Measurements from ENCODE around the gene FOXP1.

Gene FOXP1

DNA sequence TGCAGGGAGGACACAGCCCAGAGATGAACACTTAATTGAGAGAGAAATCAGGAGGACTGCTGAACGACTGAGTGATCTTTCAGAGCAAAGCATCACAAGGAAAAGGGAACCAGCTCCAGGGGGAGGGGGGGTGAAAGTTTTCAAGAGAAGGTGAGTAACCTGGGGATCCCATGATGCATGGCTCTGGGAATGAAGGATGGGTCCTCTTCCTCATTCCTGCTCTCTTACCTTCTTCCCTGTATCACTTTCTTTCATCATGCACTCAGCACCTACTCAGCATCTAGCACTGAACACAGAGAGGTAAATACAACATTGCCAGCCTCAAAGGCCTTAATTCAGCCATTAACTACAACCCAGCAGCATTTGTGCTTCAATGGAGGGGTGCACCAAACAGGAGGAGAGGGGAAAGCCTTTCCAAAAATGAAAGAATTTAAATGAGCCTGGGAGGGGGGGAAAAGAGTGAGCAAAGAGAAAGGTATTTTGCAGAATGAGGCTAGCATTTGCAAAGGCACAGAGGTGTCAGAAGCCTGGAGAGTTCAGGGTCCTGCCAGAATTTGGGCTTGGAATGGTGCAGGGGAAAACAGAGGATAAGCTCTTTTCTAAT is 427.4 kb downstream of the FOXP1 start:
- DNase-seq, result no peak

DNA sequence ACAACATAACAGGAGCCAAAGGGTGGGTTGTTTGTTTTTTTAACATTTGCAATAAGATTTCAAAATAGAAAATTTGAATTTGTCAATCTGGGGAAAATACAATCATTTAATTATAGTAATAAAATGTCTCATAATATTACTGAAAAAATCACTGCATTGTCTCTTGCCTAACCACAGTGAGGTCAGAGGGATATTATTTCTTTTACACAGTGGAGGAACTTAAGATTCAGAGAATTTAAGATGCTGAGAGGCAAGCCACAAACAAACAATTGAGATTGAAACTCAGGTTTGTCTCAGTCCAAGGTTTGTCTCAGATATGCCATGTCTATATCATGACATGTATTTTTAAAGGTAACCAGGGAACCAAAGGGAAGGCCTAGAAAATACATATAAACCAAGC is 428.7 kb downstream of the FOXP1 start:
- no peak for DNase-seq

DNA sequence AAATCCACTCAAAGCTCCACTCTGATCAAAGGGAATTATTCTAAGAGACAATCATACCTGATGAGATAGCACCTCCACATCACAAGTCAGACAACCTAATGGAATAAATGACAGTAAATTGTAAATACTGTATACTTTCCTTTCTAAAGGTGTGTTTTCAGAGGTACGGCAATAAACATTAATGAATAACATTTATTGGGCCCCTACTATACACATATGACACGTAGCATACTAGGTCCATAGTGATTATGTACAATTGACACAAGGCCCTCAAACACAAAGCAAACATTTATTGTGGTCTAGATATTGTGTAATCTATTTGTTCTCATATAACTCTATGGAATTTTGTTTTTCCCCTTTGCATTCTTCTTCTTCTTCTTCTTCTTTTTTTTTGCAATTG is 429.8 kb downstream of the FOXP1 start:
- DNase-seq, result no peak

DNA sequence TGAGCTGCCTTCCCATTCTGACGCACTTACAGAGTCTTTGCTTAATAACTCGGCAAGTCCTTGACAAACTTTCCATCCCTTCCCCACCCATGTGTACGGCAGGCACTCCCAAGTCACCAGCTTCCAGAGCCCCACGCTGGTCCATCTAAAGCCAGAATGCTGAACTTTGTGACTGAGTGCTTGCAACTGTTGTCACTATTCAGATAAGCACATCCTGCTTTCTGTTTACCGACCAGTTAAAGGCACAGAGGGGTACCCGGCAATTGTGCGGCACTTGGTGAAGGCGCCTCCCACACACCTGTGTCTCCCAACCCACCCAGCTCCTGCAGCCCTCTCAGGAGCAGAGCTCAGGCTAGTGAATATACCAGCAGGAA is 430.6 kb downstream of the FOXP1 start:
- no peak for DNase-seq

DNA sequence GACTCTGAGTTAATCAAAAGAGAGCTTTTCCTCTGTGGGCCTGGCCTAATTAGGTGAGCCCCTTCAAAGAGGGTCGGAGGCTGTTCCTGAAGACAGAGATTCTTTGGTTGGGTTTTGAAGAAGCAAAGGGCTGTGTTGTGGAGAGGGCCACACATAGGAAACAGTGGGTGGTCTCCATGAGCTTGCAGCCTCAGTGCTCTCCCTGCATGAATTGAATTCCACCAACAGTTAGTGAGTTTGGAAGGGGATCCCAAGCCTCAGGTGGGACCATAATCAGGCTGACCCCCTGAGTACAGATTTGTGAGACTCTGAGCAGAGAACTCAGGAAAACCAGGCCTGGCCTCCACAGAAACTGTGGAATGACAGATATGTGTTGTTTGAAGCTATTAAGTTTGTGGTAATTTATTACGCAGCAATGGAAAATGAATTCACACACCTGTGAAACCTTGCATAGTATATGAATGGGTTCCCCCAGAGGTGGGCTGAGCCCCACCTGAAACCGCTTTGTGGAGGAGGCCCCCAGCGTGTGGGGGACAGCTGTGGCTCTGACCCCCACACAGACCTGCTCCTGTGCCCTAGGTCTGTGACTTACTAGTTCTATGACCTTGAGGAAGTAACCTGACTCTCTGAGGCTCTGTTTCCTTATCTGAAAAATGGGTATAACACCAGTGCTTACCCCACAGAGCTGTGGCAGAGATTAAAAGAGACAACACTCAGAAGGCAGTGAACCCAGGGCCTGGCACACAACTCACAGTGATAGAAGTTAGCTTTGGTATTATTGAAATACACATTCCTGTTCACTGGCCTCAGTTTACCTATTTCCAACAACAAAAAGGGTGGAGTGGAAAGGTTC is 431.3 kb downstream of the FOXP1 start:
- no peak for DNase-seq

DNA sequence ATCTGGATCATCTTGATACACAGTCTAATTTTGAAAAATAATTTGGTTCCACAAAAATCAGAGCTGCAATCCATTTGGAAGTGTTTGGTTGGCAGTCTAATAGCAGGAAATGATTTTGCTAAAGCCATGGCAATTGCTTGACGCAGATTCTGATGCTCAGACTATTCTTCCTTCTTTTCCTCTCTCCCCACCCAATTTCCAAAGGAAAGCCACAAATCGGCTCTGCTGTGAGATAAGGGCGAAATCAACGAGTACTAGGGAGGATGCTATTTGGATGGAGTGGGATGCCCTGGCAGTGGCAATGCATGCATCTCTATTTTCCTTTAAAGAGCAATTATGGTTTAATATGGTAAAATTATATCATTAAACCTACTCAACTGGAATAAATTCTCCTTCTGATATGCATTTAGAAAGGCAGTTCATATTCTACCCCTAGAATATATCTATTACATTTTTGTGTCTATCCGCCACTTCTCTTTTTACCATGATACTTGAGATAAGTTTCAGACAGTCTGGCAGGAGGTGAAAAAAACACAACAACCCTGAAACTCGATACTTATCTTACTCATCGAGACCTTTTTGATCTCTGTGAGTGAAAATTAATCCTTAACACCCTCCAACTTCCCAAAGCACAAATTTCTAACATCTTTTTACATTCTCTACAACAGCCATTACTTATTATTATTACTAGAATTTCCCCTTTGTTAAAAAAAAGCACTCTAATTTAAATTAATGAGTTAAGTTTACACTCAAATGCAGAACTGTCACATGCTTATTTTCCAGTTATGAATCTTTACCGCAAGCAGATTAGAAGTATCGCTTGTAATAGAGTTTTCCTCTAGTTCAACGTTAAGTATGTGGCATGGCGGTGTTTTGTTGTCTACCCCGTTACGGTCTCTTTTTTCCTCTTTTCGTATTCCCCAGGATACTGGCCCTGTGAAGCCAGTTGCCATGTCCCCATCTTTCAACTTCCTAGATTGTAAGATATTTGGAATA is 433.3 kb downstream of the FOXP1 start:
- peak; percentile 22 for DNase-seq

DNA sequence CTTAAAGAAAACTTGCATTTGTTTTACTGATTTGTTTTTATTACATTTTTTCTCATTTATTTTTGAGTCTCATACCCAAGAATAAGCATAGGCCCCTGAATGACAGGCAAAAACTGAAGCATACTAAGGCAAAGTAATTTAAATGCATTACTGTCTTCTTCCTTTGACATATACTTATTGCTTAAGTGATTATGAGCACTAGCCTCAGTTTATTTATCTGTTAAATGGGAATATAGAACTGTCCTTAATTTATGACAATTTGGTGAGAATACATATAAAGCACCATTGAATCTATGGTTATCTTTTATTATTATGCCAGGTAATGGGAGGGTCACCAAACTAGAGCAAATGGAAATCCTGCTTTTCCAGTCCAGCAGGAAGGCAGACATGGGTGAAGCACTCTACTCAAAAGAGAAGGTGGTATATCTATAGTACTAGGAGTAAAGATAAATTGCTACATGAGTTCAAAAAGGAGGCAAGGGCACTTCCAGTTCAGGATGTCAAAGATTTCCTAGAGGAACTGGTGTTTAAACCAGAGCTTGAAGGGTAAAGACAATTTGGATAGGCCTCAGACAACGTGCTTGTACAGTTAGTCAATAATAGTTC is 435.0 kb downstream of the FOXP1 start:
- no peak for DNase-seq

DNA sequence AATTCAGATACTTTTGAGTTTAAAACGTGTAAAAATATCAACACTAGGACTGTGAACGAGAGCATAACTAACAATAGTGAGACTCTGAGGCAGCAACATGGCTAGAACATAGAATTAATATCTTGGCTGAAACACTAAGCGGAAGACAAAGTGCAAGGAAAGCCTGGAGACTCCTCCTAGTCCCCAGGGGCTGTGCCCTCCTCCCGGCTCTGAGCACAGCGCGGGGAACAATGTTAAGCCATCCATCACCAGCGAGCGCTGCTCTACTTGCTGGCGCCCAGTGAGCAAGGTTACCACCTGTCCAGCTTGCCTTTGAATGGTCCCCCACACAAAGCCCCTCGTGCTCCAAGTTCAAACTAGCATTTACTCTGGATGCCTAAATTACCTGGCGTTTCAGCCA is 436.9 kb downstream of the FOXP1 start:
- peak; percentile 15 for DNase-seq

DNA sequence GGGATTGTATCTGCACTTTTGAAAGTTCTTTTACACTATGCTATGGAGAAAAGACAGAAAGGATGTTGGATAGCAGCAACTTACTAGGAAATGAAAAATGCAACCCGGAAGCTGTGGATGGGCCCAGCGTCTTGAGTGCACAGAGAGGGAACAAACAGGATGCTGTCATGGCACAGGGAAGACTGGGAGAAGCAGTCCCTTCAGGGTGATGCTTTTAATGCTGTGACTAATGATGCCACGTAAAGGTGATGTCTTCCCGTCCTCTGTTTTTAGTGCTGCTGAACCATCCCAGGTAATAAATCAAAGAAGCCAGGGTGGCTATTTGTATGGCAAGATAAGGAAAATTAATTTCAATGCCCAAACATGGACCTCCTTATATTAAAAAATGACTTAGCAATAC is 437.6 kb downstream of the FOXP1 start:
- DNase-seq, result no peak

DNA sequence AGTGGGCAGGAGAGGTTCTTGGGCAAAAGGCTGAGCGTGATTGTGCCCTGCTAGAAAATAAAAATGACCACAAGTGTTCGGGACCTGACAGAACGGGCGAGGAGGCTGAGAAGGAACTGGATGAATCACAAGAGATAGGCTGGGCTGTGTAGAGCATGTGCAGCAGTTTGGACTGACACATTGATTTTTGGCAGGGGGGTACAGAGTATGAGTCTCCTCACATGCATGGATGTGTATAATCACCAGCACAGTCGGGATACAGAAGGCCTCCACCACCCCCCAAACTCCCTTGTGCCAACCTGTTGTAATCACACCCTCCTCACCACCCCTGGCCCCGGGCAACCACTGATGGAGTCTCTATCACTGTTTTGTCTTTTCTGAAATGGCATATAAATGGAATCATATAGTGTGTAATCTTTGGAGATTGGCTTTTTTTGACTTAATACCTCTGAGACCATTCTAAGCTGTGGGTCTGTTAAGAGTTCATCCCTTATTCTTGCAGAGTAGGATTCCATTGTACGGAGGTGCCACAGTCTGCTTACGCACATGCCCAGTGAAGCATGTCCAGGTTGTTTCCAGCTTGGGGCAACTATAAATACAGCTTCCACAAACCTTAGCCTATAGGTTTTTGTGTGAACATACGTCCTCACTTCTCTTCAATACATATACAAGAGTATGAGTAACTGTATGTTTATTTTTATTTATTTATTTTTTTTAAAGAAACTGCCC is 438.8 kb downstream of the FOXP1 start:
- DNase-seq, result no peak

DNA sequence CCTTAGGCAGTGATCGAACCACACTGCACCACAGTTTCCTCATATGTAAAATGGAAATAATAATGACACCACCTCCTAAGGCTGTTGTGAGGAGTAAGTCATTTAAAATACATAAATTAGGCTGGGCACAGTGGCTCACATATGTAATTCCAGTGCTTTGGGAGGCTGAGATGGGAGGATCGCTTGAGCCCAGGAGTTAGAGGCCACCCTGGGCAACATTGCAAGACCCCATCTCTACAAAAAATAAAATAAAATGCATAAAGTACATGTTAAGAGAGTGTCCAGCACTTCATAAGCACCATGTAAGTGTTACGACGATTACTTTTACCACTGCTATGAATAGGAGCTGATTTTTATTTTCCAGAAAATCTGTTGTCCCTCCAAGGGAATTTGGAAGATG is 440.0 kb downstream of the FOXP1 start:
- no peak for DNase-seq

DNA sequence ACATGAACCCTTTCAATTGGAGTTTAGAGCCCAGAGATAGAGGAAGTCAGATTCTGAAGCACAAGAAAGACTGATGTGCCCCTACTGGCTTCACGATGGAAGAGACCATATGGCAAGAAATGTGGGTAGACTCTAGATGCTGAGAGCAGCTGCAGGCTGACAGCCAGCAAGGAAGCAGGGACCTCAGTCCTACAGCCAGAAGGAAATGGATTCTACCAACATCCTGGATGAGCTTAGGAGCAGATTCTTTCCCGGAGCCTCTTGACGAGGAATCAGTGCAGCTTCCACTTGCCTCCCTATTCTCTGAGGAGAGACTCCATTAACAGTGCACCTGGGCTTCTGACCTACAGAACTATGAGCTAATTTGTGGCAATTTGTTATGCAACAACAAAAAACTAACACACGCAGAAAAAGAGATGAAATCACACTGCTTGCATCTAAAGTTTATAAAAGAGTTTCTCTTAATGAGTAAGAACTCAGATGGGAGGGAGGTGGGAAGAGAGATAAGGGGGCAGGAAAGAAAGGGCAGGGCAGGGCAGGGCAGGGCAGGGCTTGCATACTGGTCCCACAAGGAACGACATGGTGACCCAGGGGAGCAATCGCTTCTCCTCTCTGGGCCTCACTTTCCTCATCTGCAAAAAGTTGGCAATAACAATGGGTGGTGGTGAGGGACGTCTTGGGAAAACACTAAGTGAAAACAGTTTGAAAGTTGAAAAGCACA is 440.9 kb downstream of the FOXP1 start:
- DNase-seq, result no peak

DNA sequence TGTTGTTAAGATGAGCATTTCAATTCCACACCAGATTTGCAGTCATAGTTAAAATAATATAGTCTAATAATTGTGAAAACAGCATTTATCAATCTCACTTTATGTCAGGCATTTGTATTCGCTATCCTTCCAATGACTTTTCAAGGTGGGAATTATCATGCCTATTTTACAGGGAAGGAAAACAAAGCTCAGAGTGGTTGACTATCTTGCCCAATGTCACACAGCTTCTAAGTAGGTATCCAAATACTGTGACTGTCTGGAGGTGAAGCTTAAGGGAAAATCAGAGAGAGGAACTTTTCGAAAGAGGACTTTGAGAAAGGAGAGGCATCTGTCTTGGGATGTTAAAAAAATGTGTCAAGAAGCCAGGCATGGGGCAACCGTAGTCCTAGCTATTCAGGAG is 443.1 kb downstream of the FOXP1 start:
- no peak for DNase-seq

DNA sequence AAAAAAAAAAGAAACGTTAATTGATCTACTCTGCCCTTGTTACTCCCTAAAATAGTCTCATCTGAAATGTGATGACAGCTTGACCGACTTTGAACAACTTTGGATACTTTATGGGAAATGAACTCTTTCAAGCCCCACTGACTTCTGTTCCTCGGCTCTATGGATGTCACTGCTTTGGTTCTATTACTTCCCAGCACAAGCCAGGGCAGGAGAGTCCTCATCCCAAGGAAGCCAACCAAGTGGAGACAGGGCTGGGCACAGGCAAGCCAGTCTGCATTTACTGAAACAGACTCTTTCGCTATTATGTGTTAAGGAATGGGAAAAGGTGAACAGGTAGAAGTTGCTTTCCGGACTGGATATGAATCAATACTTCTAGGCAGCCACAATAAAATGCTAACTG is 444.0 kb downstream of the FOXP1 start:
- DNase-seq, result no peak

DNA sequence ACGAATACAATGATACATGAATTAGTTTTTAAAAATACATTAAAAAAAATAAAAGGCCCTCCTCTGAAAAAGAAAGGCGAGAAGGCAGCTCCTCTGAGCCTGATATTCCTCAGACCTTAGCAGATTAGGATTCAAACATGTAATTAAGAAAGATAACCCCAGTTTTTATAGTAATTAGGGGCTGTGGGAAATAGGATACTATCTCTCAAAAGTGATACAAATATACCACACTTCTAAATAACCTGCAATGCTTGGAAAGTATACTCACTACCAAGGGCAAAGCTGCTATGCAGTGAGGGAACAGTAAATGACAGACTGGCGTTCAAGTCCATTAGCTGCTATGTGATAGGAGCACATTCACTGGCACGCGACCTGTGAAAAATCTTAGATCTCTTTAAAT is 445.1 kb downstream of the FOXP1 start:
- no peak for DNase-seq

DNA sequence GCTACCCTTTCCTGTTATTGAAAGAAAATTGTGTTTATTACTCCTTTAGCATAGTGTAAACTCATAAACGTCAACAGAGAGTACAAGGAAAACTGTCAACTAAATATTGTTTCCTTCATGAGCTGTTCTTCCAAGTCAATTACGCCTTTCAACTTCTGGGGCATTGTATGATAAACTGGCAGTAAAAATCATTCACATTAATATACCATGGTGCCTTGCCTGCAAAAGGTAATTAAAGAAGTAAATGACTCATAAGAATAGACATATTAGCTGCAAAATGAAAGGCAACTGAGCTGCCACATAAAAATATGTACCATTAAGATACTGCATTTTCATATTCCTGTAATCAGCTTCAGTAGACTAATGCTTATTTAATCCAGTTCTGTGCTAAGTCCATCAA is 447.3 kb downstream of the FOXP1 start:
- no peak for DNase-seq

DNA sequence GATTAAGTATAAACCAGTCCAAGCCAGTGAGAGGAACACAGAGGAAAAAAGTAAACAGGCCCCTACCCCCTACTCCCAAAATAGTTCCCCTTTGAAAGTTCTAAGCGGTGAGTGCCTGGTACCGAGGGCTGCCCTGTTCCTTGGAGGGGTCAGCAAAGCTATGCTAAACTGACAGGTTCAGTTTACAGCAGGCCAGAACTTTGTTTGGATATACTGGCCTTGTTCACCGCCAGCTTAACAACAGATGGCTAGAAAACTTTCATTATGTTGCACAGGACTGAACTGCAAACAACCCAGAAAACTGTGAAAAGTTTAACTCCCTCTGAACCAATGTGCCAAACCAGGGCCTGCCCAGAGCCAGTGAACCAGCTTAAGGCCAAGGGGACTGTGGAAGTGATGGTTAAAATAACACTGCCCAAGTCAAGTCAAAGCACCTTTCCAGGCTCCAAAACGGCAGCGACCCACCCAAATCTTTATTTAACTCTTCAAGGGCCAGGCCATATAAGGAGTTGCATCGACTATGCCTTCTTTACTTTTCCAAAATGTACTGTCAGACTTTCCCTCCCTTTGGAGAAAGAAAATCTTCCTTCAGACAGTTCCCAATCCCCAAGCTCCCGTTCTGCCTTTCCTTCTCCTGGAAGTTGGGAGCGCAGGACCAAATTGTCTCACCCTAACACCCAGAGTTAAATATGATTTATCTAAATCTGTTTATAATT is 448.0 kb downstream of the FOXP1 start:
- no peak for DNase-seq

DNA sequence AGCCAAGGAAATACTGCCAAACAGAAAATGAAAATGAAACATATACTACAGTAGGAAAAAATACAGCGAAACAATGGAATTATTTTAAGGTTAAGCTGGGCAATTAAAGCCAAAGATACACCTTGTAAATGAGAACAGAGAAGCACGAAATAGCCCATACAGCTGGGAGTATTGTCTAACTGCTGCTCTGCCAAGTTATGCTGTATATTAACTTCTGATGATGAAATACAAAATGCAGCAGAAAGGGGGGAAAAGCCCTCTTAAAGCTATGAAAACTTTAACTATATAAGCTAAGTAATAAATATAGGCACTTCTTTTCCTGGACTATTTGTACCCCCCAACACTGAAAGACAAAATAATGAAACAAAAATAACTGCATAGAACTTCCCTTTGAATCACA is 449.0 kb downstream of the FOXP1 start:
- DNase-seq, result no peak

DNA sequence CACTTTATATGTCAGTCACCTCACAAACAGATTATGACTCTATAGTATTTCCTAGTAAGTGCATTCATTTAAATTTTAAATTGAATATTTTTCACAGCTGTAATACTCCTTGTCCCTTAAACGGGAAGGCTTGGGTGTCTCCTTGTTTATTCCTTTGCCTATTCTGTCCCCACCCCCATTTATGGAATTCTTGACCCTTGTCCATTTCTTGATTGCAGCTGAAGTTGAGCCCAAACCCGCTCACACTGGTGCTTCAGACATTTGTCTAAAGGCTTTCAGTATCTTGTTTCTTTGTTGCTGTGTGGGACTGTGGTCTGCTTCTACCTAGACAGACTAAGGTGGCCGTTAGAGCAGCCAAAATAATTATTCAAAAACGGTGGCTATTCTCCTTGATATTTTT is 449.7 kb downstream of the FOXP1 start:
- no peak for DNase-seq

DNA sequence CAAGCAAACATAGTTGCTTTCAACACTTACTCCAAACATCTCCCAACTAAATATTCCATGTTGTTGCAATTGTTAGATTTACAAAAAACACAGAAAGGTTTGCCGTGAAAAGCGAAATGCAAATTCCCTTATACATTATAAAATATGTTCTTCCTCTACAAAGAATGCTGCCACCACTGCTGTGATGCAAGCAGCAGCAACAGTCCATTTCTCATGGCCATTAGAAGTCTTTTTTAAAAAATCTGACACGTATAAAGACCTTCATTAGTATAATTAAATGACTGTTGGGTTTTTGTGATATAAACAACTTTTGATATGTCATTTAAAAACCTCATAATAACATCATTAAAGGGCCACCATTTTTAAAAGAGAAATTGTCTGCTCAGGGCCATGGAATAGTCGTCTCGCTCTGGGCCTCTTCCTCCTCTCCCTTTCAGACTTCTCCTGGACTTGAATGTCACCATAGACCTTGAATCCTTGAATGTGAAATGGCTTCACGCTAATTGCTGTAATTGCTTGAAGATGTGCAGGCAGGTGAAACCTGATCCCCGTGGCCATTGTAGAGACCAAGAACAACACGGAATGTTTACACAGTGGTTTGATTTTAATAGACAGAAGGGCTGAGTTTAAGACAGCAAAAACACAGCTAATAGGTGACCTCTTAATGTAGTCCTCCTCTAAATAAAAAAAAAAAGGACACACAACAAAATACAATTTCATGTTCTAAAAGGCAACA is 450.4 kb downstream of the FOXP1 start:
- DNase-seq, result peak; percentile 32

Data from NCI-H2171 (cell line).